HG02763 (cell line): ENCODE data around the gene AP3S2.
"Not testable (repeated sequence)": the region's sequence is repeated elsewhere in the genome, so short reads cannot be mapped to it uniquely, and the experiment has no call there.

Source experiments
- ATAC-seq: cut with Tn5 transposase; IDR thresholded peaks from one replicate; pipeline ENCODE4 v1.9.1; 2021; ENCODE audit warnings: mild to moderate bottlenecking, moderate library complexity; ENCODE audit not compliant: unreplicated experiment

AP3S2 gene

DNA sequence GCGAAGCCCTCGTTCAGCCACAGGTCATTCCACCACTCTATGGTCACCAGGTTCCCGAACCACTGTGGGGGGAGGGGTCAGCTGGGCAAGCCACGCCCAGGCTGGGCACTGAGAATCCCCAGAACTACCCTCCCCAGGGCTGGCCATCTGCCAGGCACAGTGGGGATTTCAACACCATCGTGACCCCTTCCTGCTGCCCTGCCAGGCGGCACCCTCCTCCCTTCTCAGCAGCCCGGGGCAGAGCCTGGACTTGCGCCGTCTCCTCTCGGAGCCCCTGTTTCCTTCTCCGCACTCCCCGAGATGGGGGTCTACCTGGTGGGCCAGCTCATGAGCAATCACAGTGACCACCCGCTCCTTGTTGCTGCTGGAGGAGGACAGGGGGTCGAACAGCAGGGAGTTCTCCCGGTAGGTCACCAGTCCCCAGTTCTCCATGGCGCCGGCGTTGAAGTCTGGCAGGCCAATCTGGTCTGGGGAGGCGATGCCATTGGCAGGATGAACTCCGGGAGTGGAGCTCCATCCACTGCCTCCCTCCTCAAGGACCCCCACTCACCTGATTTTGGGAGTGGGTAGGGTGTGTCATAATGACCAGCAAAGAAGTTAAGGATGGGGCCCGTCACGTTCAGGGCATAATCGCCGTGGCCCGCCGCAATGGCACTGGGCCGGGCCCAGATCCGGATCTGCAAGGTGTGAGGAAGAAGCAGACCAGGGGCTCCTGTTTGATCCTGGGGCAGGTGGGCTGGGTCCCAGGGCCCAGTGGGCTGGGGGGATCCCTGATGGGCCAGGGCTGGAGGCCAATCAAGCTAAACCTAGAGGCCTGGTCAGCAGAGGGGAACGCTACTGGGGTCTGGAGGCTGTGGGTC is 89.6 kb downstream of the AP3S2 start:
- no peak for ATAC-seq

DNA sequence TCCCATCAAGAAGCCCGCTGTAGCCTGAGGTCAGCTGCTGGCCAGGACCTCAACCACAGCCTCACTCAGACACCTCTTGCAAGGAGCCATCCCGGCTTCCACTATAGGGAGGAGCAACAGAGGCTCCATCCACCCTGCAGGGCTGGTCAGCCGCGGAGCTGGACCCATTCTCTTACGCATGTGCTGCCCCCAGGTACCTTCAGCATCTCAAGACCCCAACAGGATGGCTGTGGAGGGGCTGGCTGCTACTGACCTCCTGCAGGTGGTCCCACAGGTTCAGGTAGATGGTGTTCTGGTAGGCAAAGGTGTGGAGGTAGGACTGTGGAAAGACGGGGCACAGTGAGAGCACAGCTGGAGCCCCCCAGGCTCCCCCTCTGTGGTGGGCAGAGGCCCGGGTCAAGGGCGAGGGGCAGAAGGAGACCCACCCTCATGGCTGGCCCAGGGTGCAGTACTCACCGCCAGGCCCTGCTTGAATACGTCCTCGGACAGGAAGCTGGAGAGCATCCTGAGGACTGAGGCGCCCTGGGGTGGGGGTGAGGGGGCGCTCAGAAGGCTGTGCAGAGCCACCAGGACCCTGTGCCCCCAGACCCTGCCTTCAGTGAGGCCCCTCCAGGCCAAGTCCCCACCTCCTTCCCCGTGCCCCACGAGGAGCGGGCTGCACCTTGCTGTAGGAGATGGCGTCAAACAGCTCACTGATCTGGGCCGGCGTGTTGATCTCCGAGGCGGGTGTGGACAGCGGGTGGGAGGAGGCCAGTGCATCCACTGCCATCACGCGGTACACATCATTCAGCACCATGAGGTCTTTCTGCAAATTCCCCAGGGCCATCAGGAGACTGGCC is 90.6 kb downstream of the AP3S2 start:
- no peak for ATAC-seq

DNA sequence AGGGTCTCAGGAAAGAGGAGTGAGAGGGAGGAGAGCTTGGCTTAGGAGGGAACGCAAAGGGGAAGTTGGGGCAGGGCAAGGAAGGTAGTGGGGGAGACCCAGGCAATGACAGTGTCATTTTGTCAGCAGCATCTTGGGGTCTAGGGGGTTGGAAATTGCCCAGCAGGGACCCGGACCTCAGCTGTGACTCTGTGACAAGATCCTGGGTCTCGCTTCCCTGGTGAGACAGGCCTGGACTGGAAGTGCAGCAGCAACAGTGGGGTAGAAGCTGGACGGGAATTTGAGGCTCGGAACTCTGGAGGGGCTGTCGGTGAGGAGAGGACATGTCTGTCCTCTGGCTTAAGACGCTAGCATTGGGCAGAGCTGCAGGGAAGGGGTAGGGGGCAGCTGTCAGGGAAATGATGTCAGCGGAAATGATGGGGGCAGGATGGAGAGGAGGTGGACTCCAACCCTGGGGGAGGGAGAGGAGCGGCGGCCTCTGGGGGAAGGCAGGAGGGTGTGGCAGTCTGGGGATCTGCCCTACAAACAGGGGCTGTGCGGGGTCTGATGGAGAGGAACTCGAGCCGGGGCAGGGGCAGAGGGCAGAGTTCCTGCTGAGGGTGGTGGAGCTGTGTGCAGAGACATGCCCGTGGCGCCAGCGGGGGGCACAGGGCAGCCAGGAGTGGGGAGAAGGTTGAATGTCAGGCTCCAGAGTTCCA is 91.4 kb downstream of the AP3S2 start:
- ATAC-seq = no peak

DNA sequence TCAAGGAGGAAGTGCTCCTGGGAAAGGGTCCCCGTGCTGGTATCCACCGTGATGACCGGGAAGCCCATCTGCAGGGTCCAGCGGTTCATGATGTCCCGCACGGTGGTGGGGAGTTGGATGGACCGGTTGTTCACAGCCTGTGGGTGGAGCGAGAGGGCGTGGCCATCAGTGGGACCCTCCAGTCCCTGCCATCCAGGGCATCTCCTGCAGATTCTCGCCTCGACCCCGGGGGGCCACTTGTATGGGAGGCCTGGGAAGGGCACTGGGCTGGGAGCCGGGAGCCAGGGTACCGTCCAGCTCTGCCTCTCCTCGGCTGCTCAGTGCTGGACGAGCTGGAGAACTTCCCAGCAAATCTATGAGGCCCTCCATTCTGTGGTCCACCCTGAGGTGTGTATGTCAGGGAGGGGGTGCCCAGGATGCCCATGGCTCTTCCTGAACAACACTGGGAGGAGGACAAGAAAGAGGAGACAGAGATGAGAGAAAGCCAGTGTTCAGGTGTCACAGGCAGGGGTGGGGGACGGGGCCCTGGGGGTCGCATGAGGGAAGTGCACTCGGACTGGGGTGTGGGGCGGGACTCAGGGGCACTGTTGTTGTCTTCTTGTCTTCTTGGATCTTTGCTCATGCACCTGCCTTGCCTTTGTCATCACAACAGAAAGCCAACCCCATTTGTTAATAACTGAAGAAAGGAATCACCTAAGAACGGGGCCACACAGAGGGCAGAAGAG is 92.2 kb downstream of the AP3S2 start:
- ATAC-seq = no peak

DNA sequence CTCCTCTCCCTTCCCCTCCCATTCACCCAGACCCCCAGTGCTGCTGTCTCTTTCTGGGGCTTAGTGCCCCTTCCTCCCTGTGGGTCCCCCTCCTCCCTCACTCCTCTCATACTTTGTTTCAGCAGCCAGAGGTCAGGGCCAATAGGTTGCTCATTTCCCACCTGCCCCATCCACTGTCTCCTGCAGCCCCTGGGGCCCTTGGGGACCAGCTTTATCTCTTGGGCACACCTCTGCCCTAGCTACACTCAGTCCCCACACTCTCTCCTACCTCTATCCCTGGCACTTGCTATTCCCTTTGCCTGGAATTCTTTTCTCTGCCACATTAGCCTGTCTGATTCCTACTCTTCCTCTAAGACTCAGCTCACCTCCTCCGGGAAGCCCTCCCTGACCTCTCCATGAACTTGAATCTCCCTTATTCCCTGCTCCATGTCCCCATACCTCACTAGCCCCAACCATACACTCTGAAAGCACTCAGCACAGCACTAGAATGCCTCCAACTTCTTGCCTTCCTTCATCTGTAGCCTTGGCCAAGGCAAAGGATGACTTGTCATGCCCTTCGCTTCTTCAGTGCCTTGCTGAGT is 93.8 kb downstream of the AP3S2 start:
- no peak for ATAC-seq

DNA sequence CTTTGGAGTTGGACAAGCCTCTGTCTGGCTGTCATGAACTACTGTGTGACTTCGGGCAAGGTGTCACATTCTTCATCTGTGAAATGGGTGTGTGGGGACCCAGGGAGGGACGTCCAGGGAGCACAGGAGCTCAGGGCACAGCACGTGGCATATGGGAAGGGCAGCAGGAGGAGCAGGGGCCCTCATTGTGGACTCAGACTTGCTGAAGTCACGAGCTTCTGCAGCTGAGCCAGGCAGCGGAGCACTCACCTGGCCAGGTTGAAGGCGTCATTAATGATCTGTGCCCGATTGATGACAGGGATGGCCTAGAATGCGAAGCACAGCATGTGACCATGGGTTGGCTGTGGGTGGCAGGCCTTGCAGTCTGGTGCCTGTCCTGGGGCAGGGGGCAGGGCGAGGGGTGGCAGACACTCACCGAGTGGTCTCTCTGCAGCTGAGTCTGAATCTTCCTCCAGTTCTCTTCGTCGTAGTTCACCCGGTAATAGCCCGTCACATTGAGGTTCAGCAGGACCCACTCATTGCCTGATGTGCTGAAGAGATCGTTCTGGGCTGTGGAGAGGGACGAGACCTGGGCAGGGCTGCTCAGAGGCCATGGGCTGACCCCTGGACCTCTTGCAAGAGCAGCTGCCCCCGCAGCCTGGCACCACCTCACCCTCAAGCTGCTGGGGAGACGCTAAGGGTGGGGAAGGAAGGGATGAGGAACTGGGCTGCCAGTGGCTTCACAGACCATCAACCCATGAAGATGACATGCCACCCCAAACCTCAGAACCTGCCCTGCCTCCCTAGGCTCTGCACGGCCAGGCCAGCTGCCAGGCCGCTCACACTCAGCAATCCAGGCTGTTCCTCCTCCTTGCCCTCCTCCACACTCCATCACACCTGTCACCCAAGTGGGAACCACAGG is 94.5 kb downstream of the AP3S2 start:
- ATAC-seq = no peak

DNA sequence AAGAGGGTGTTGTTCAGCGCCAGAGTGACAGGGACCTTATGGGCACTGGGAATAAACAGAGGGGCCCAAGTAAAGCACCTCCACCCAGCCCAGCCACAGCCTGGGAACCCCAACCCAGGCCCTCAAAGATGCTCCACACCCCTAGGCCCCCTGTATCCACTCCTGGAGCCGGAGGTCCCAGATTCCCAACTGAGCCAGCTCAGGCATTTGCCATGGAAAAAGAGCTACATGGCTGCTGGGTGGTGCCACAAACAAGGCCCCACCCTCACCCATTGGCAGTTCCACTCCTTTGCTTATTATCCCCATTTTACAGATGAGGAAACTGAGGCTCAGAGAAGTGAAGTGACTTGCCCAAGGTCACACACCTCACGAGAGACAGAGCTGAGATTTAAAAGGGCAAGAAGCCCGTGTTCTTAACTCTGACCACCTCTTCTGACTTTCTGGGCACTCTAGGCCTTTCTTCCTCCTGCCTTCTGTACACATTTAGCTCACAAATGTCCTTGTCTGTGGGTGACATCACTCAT is 96.1 kb downstream of the AP3S2 start:
- ATAC-seq = no peak

DNA sequence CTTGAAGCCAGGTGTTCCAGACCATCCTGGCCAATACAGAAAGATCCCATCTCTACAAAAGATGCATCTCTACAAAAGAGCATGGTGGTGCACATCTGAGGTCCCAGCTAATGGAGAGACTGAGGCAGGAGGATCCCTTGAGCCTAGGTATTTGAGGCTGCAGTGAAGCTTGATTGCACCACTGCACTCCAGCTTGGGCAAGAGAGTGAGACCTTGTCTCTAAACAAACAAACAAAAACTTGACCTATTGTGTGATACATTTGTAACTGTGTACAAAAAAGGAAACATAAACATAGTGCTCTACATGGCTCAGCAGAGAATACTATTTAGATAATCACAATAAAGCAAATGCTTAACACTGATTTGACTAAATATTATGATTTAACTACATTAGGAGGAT is 97.8 kb downstream of the AP3S2 start:
- ATAC-seq = no peak

DNA sequence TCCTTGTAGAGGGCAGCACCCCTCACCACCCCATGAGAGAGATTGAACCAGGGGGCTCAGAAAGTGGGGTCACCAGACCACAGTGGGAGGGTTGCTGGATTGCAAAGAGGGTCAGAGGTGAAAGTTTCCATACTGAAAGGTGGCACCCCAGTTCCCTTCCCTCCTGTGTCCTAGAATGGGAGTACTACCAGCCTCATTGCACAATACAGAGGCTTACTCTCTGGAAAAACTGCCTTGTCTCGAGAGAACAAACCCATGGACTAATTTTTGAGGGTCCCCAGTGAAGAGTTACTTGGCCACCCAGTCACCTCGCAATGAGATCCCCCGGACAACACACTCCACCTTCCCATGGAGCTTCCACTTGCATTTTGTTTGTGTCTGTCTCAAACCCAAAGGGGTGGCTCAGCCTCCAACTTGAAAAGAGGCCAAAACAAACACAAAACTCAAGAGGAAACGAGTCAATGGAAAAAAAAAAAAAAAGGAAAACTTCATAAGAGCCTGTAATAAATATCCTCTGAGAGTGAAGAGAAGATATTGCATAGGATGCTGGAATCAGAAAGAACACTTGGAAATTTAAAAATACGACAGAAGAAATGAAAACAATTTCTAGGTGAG is 99.1 kb downstream of the AP3S2 start:
- no peak for ATAC-seq

DNA sequence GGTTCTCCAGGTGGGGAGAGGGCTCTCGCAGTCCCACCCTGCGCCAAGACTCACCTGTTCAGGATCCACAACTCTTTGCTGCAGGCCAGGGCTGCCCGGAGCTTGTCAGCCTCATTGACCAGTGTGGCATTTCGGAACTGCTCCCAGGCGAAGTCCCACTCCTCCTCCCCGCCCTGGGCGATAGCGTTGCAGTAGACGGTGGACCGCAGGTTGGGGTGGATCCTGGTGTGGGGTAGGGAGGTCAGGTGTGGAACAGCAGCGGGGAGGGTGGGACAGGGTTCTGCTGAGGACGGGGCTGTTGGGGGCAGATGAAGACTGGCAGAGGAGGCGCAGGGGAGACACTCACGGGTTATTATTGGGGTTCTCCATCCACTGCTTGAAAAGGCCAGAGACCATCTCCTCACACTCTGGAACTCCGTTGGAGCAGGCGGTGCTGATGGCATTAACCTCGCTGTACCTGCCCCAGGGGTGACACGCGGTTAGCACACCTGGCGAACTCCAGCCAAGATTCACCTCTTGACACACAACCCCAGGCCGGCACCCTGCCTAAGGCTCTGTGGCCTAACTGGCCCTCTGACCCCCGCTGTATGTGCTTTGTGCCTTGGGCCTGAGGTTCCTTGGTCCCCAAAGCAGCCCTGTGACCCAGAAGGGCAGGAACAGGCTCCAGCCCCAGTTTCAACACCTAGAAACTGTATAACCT is 101.5 kb downstream of the AP3S2 start:
- no peak for ATAC-seq

DNA sequence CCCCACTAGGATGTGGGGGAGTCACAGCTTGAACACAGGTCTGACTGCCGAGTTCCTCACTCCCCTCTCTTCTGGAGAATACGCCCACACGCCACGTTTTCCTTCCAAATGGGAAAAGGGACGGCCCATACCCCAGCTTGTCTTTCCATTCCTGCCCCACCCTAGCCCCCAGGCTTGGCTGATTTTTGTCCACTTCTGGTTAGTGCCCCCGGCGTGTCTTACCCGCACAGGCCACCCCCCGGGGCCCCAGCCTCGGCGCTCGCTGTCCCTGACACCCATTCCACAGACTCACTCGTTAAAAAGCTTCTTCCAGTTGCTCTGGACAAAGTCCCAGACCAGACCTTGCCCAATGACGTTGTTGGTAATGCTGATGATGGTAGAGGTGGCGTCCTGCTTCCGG is 103.1 kb downstream of the AP3S2 start:
- no peak for ATAC-seq

DNA sequence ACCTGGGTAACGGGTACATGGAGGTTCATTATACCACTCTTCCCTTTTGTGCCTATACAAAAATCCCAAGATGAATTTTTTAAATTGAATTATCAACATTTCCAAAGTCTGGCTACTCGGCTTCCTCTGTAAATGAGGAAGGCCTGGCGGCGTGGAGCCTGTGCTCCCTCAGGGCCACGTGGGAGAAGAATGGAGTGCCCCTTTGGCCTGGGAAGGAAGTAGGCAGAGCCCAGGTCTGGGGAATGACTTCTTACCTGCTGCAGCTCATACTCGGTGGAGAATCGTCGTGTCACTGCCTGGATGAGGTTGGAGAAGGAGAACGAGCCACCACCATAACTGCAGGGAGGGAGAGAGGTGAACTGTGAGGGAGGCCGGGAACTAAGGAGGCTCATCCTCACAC is 103.6 kb downstream of the AP3S2 start:
- no peak for ATAC-seq

DNA sequence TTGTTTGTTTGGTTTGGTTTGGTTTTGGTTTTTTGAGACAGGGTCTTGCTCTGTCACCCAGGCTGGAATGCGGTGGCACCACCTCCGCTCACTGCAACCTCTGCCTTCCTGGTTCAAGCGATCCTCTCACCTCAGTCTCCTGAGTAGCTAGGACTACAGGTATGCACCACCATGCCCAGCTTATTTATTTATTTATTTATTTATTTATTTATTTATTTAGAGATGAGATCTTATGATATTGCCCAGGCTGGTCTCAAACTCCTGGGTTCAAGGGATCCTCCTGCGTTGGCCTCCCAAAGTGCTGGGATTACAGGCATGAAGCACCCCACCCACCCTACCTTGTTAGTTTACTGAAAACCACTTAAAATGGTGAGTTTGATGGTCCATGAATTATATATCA is 105.2 kb downstream of the AP3S2 start:
- not testable (repeated sequence) for ATAC-seq

DNA sequence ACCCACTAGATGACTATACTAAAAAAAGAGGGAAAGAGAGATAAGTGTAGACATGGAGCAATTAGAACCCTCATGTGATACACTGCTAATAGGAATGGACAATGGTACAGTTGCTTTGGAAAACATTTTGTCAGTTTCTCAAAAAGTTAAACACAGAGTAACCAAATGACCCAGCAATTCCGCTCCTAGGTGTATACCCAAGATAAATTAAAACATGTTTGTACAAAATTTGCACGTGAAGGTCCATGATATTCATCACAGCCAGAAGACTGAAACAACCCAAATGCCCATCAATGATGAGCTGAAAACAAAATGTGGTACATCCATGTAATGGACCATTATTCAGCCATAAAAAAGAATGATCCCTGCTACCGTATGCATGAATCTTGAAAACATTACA is 105.8 kb downstream of the AP3S2 start:
- ATAC-seq = no peak

DNA sequence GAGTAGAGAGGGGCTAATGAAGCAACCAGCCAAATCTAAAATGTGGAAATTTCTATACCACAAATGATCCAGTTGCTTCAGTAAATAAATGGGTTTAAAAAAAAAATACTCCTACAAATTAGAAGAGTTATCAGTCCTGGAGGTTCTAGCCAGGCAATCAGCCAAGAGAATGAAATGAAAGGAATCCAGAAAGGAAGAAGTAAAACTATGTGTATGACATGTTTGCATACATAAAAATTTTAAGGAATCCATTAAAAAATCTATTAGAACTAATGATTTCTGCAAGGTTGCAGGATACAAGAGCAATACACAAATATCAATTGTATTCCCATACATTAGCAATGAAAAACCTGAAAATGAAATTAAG is 108.0 kb downstream of the AP3S2 start:
- no peak for ATAC-seq

DNA sequence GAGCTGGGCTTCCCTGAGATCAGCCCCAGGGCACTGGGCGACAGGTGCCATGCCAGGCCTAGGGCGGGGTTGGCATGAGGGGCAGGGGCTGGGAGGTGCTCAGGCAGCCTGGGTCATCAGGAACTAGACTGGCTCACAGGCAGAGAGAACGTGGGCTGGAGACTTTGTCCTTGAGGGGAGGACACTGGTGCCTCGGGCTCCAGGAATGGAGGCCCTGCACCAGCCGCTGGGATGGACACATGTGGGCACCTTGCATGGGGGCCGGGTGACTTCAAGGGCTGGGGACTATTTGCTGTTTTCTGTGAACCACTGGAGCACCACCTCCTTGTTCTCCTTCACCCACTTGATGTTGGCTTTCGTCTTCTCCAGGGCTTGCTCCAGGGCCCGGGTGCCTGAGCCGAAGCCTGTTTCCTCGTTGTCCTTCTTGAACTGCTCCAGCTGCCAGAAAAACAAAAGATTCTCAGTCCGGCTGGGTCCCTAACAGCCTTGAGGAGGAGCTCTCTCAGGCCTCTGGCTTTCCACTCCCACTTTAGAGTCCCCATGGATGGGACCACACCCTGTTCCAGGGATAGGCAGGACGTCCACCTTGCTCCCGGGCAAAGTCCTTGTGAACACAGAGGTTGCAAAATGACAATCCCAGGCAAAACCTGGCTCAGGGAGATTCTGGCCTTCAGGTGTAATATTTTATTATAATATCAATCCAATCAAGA is 108.6 kb downstream of the AP3S2 start:
- ATAC-seq = no peak

DNA sequence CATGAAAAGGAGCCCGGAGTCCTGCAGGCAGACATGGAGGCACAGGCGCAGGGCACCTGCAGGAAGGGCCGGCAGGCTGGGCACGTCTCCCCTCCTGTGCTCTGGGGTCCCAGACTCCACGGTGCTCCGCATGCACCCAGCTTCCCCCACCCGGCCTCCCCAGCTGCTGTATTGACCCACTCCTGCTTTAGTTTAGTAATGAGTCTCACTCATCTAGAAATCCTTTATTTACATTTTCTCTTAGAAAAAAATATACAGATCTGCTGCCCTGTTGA is 109.2 kb downstream of the AP3S2 start:
- no peak for ATAC-seq
